A549 (cell line): ENCODE data around the gene CD5L. TPM values are rescaled to one million over a fixed set of nuclear protein-coding genes. Genes with fewer than 3 reads are reported as not detected.

ENCODE experiments used
- ATAC-seq, 2 experiments: fragments of 200-7000 bp in 1 of 2; fragments of >200 bp in 1 of 2; cut with Nextera tagmentation in 1 of 2; cut with Tn5 transposase in 1 of 2; 3 replicates each; pipeline versions ENCODE4 v1.8.0 to v1.9.1; 2018 to 2020; ENCODE audit warnings: mild to moderate bottlenecking in 1 of 2, moderate library complexity in 1 of 2
- CTCF ChIA-PET: fragments of 300-600 bp; sonication (Branson Sonifier 250); formaldehyde crosslinking; extraction: SDS; loops from one replicate; lab custom pipeline; 2021; ENCODE audit warnings: antibody characterized with exemption, inconsistent platforms; lab: Yijun Ruan, JAX
- POLR2A ChIA-PET: fragments of 350-600 bp; formaldehyde crosslinking; extraction: SDS; loops from one replicate; lab custom pipeline; 2021; ENCODE audit warnings: antibody characterized with exemption, inconsistent platforms; lab: Yijun Ruan, JAX
- DNase-seq, 2 experiments: peaks; one replicate each; pipeline versions ENCODE4 v3.0.0 to v3.0.0-alpha.2; 2011 to 2016; ENCODE audit warnings: low read depth in 1 of 2, low spot score in 1 of 2
- FAIRE-seq: peaks from 2 replicates; lab custom pipeline; 2011; peaks lifted over from hg19 to GRCh38; lab: Jason Lieb, UNC
- H3K27ac ChIP-seq, 2 experiments: fragments of >200 bp; sonication (Bioruptor Twin); formaldehyde crosslinking; 3 replicates each; pipeline ENCODE4 v1.5.1; 2016 to 2017
- H3K4me1 ChIP-seq: fragments of >200 bp; sonication (Bioruptor Twin); formaldehyde crosslinking; 3 replicates; pipeline ENCODE4 v1.6.1; 2016
- H3K4me2 ChIP-seq: fragments of >200 bp; sonication (Bioruptor Twin); formaldehyde crosslinking; 3 replicates; pipeline ENCODE4 v1.6.1; 2016
- H3K4me3 ChIP-seq: fragments of >200 bp; sonication (Bioruptor Twin); formaldehyde crosslinking; 3 replicates; pipeline ENCODE4 v1.5.1; 2016
- H3K9me3 ChIP-seq: fragments of >200 bp; sonication (Bioruptor Twin); formaldehyde crosslinking; 3 replicates; pipeline ENCODE4 v1.6.1; 2016
- BCL3 ChIP-seq: fragments of >200 bp; sonication (Bioruptor Twin); formaldehyde crosslinking; IDR thresholded peaks from 3 replicates; pipeline ENCODE4 v1.6.1; 2016
- CBX2 ChIP-seq: fragments of 200-600 bp; sonication (generic); IDR thresholded peaks from 2 replicates; pipeline ENCODE4 v1.6.1; 2016; ENCODE audit warnings: low read depth, mild to moderate bottlenecking, borderline replicate concordance
- CHD2 ChIP-seq: fragments of 150-350 bp; IDR thresholded peaks from 2 replicates; pipeline ENCODE4 v1.6.1; 2014; ENCODE audit warnings: low read length; ENCODE audit not compliant: partially characterized antibody
- CTCF ChIP-seq: fragments of >200 bp; sonication (Bioruptor Twin); formaldehyde crosslinking; IDR thresholded peaks from 3 replicates; pipeline ENCODE4 v1.5.1; 2016
- EHF ChIP-seq: fragments of 250-450 bp; sonication (Bioruptor Pico); IDR thresholded peaks from 2 replicates; pipeline ENCODE4 v1.5.0; 2020; ENCODE audit warnings: mild to moderate bottlenecking
- EHMT2 ChIP-seq: fragments of 200-600 bp; sonication (generic); IDR thresholded peaks from 2 replicates; pipeline ENCODE4 v1.6.1; 2016; ENCODE audit warnings: antibody characterized with exemption, low read depth, mild to moderate bottlenecking, moderate library complexity
- ESRRA ChIP-seq: fragments of 150-350 bp; IDR thresholded peaks from 2 replicates; pipeline ENCODE4 v1.6.1; 2014; ENCODE audit warnings: mild to moderate bottlenecking, low read length, borderline replicate concordance
- FOSB ChIP-seq: fragments of 250-450 bp; sonication (Bioruptor Pico); IDR thresholded peaks from 2 replicates; pipeline ENCODE4 v1.5.0; 2020; ENCODE audit warnings: mild to moderate bottlenecking, moderate library complexity
- HDAC2 ChIP-seq: fragments of 200-600 bp; sonication (generic); IDR thresholded peaks from 2 replicates; pipeline ENCODE4 v1.6.1; 2016
- HES2 ChIP-seq: fragments of >200 bp; sonication (Bioruptor Twin); formaldehyde crosslinking; IDR thresholded peaks from 2 replicates; pipeline ENCODE4 v1.6.1; 2016
- HEYL ChIP-seq: fragments of 250-450 bp; sonication (Bioruptor Pico); IDR thresholded peaks from 2 replicates; pipeline ENCODE4 v1.8.0; 2021; ENCODE audit warnings: mild to moderate bottlenecking, moderate library complexity
- HOXA7 ChIP-seq: fragments of 250-450 bp; sonication (Bioruptor Pico); IDR thresholded peaks from 2 replicates; pipeline ENCODE4 v1.5.0; 2020; ENCODE audit warnings: mild to moderate bottlenecking, moderate library complexity
- JUN ChIP-seq, 2 experiments: fragments of >200 bp; sonication (Bioruptor Twin); formaldehyde crosslinking; IDR thresholded peaks; 2 replicates in 1 of 2; 3 replicates in 1 of 2; pipeline ENCODE4 v1.6.1; 2016 to 2017
- KDM1A ChIP-seq: fragments of 200-600 bp; sonication (generic); IDR thresholded peaks from 2 replicates; pipeline ENCODE4 v1.6.1; 2016; ENCODE audit warnings: low read depth, mild to moderate bottlenecking
- KDM5A ChIP-seq: fragments of 200-600 bp; sonication (generic); IDR thresholded peaks from 2 replicates; pipeline ENCODE4 v1.6.1; 2016; ENCODE audit warnings: antibody characterized with exemption, mild to moderate bottlenecking
- MAZ ChIP-seq: fragments of 150-350 bp; IDR thresholded peaks from 2 replicates; pipeline ENCODE4 v1.6.1; 2014; ENCODE audit warnings: antibody characterized with exemption, low read depth, low read length, borderline replicate concordance
- NFE2L2 ChIP-seq: fragments of 150-350 bp; conservative IDR thresholded peaks from 2 replicates; pipeline ENCODE4 v1.6.1; 2014; ENCODE audit warnings: low read length
- NPAS2 ChIP-seq: fragments of 250-450 bp; sonication (Bioruptor Pico); IDR thresholded peaks from 2 replicates; pipeline ENCODE4 v1.8.0; 2022; ENCODE audit warnings: mild to moderate bottlenecking, moderate library complexity, borderline replicate concordance
- NR3C1 ChIP-seq: fragments of >200 bp; sonication (Bioruptor Twin); formaldehyde crosslinking; IDR thresholded peaks from 3 replicates; pipeline ENCODE4 v1.6.1; 2017
- POLR2AphosphoS2 ChIP-seq: conservative IDR thresholded peaks from 2 replicates; pipeline ENCODE4 v1.6.1; 2012; ENCODE audit warnings: low read length, improper control_type of control experiment, inconsistent platforms
- RAD21 ChIP-seq, 2 experiments: fragments of >200 bp in 1 of 2; sonication (Bioruptor Twin) in 1 of 2; formaldehyde crosslinking in 1 of 2; IDR thresholded peaks in 1 of 2; conservative IDR thresholded peaks in 1 of 2; 2 replicates in 1 of 2; 3 replicates in 1 of 2; pipeline ENCODE4 v1.6.1; 2012 to 2018; ENCODE audit warnings: inconsistent platforms in 1 of 2
- RCOR1 ChIP-seq: fragments of 150-350 bp; IDR thresholded peaks from 2 replicates; pipeline ENCODE4 v1.6.1; 2014; ENCODE audit warnings: antibody characterized with exemption, low read length, low read depth
- REST ChIP-seq: fragments of 200-600 bp; sonication (generic); IDR thresholded peaks from 2 replicates; pipeline ENCODE4 v1.6.1; 2016; ENCODE audit warnings: antibody characterized with exemption, mild to moderate bottlenecking, moderate library complexity
- RNF2 ChIP-seq: fragments of 200-600 bp; sonication (generic); IDR thresholded peaks from 2 replicates; pipeline ENCODE4 v1.6.1; 2016; ENCODE audit warnings: low read depth, mild to moderate bottlenecking, antibody characterized with exemption, moderate library complexity, borderline replicate concordance
- SMC3 ChIP-seq: fragments of >200 bp; sonication (Bioruptor Twin); formaldehyde crosslinking; IDR thresholded peaks from 3 replicates; pipeline ENCODE4 v1.6.1; 2018; ENCODE audit warnings: inconsistent platforms
- ZFP36 ChIP-seq: fragments of 450-650 bp; IDR thresholded peaks from 2 replicates; pipeline ENCODE4 v1.6.1; 2014; ENCODE audit warnings: borderline replicate concordance; ENCODE audit not compliant: partially characterized antibody
- WGBS: methylation state at CpG from one replicate; pipeline ENCODE4 v1.1.6; 2017; ENCODE audit errors: missing lambda C conversion rate; 5-methylcytosine and 5-hydroxymethylcytosine counted together
- polyA plus RNA-seq, 4 experiments: library from polyadenylated mRNA; depleted of rRNA in 3 of 4; stranded (reverse); fragments of >200 nt; fragmentation: RNase III in 1 of 4; extraction: RNeasy Plus Mini Kit Qiagen cat#74134 plus additional on column Dnase treatment in 1 of 4; gene quantifications; 2 replicates in 3 of 4; 3 replicates in 1 of 4; pipeline ENCODE4 v1.2.3, GENCODE V29; 2011 to 2017

The CD5L gene
- polyA plus RNA-seq, 2 of the 4 experiments (the other 2 are of a cell fraction): not detected

- DNase-seq (peak; percentile 13 to 68), ATAC-seq (peak; percentile 88 to 94)
- H3K4me1 ChIP-seq: no peaks in the 10 kb centered on the region
- no peak overlapping the region for H3K4me3 ChIP-seq
- 32% methylated on average over 4 of the region's 4 CpGs for WGBS
- H3K4me2 ChIP-seq: no peak overlapping the region
- TF ChIP-seq RAD21 (conservative IDR thresholded peaks at IDR 0.05 in 1 of 2, IDR thresholded peaks at IDR 0.05 in 1 of 2): peak; percentile 49 to 61; a peak in 4 of 5 replicates
- peak; percentile 57 for TF ChIP-seq CTCF
- TF ChIP-seq SMC3: peak; percentile 60; the same call in 2 of the 3 replicates
- TF ChIP-seq KDM1A: no peak
- TF ChIP-seq, all 56 proteins: peak for 3
- Histone ChIP-seq H3K9me3 (no peaks in the 10 kb centered on the region), H3K27ac (no peak overlapping the region)
- peak; percentile 63 for FAIRE-seq
- CTCF ChIA-PET: interaction anchor here (0.5 to 4.5 kb wide), 15 partner anchors 13 to 496 kb away, joined by 3 to 40 read pairs (median 3); no protein-coding TSS in a partner anchor
- POLR2A ChIA-PET: no interaction called here
Observed at GRCh38 chr1:157878059-157878458, 36.5 kb upstream of the CD5L start.

- no peak for TF ChIP-seq EHF
- no peak for TF ChIP-seq CTCF
- no peak for TF ChIP-seq HES2
- no peak for TF ChIP-seq MAZ
- TF ChIP-seq HDAC2: no peak
- TF ChIP-seq HOXA7 (CRISPR knock-in tag): no peak
- ChIA-PET POLR2A (no interaction called here), CTCF (interaction anchor here (1.0 kb wide), 1 partner anchor 255 kb away, joined by 3 read pairs; no protein-coding TSS in a partner anchor)
- no peak overlapping the region for H3K4me2 ChIP-seq
- H3K27ac ChIP-seq: no peak overlapping the region
- H3K9me3 ChIP-seq: no peaks in the 10 kb centered on the region
- DNase-seq: no peak
- no peaks in the 10 kb centered on the region for H3K4me1 ChIP-seq
- no peak for FAIRE-seq
- H3K4me3 ChIP-seq: no peak overlapping the region
- ATAC-seq: no peak
Observed at GRCh38 chr1:157870490-157870889, 28.9 kb upstream of the CD5L start.

GRCh38 chr1:157868654-157869053 lies 27.0 kb upstream of the CD5L start:
- Histone ChIP-seq H3K4me2 (no peak overlapping the region), H3K27ac (no peak overlapping the region), H3K9me3 (no peaks in the 10 kb centered on the region), H3K4me3 (no peak overlapping the region), H3K4me1 (no peaks in the 10 kb centered on the region)
- DNase-seq (no peak), FAIRE-seq (no peak), ATAC-seq (no peak)
- 0% methylated on average over 1 of the region's 1 CpG for WGBS
- ChIA-PET POLR2A (no interaction called here), CTCF (interaction anchor here (0.6 kb wide), 1 partner anchor 1396 kb away, joined by 5 read pairs; no protein-coding TSS in a partner anchor)
- TF ChIP-seq NFE2L2 (no peak), NR3C1 (no peak), REST (no peak), EHMT2 (no peak), KDM5A (no peak), KDM1A (no peak), NPAS2 (no peak), RCOR1 (no peak), FOSB (CRISPR knock-in tag) (no peak), CBX2 (no peak), ZFP36 (no peak), RNF2 (no peak), JUN (IDR thresholded peaks at IDR 0.05) (no peak), HEYL (no peak), BCL3 (no peak), CHD2 (no peak), ESRRA (no peak), POLR2AphosphoS2 (no peak)
